AG09309 (cell line): Measurements from ENCODE around the gene RGP1.

Experiments used
- DNase-seq: peaks from one replicate; pipeline ENCODE4 v3.0.0-alpha.2; 2010; ENCODE audit warnings: low read depth
- H3K4me3 ChIP-seq: 2 replicates; pipeline ENCODE4 v1.5.1; 2011; ENCODE audit warnings: mild to moderate bottlenecking, low read depth, low read length, moderate library complexity; ENCODE audit not compliant: control insufficient read depth
- CTCF ChIP-seq: IDR thresholded peaks from 2 replicates; pipeline ENCODE4 v1.5.1; 2011; ENCODE audit warnings: mild to moderate bottlenecking, low read depth, low read length, inconsistent platforms; ENCODE audit not compliant: insufficient read depth, control insufficient read depth; ENCODE audit errors: missing control alignments

Gene RGP1

GRCh38 chr9:35749515-35750255 lies 598 bp downstream of the RGP1 start:
- peak overlapping the region; percentile 99 for H3K4me3 ChIP-seq
- no peak for TF ChIP-seq CTCF
- no peak for DNase-seq

GRCh38 chr9:35750256-35750531 lies 1.1 kb downstream of the RGP1 start:
- TF ChIP-seq CTCF, result no peak
- DNase-seq, result no peak
- peak overlapping the region; percentile 99 for H3K4me3 ChIP-seq

GRCh38 chr9:35753466-35753865 lies 4.4 kb downstream of the RGP1 start:
- no peak for TF ChIP-seq CTCF
- no peak overlapping the region for H3K4me3 ChIP-seq
- no peak for DNase-seq

GRCh38 chr9:35754264-35754663 lies 5.2 kb downstream of the RGP1 start, which contains the start of gene MSMP:
Gene MSMP (minus strand): TSS chr9:35754276. CDS start chr9:35754129, 147 bp downstream.
- TF ChIP-seq CTCF, result no peak
- no peak for DNase-seq
- no peak within 1 kb of the TSS for H3K4me3 ChIP-seq

GRCh38 chr9:35755071-35755470 lies 6.0 kb downstream of the RGP1 start:
- H3K4me3 ChIP-seq, result no peak overlapping the region
- no peak for TF ChIP-seq CTCF
- no peak for DNase-seq

GRCh38 chr9:35756275-35757225 lies 7.5 kb downstream of the RGP1 start:
- no peak for DNase-seq
- peak overlapping the region; percentile 34 for H3K4me3 ChIP-seq
- TF ChIP-seq CTCF, result peak; percentile 51
